ENCODE results near the gene GAL.

GRCh38 chr11:68695531-68695930 lies 11.2 kb downstream of the GAL start:
- TF ChIP-seq CTCF (IDR thresholded peaks at IDR 0.05) = no peak
- TF ChIP-seq POLR2AphosphoS5 (IDR thresholded peaks at IDR 0.05) = no peak
- TF ChIP-seq EP300 (IDR thresholded peaks at IDR 0.05) = no peak

All from gastroesophageal sphincter (tissue), 3 donors.